Breast epithelium (tissue), 4 donors: Measurements from ENCODE around the gene PRR33. TPM values are rescaled to one million over a fixed set of nuclear protein-coding genes. Genes with fewer than 3 reads are reported as not detected.

Experiments
- DNase-seq, 2 donors: peaks; one replicate each; pipeline ENCODE4 v3.0.0-alpha.2; 2019; ENCODE audit warnings: low spot score in 2 of 2
- H3K27ac ChIP-seq, 2 donors: fragments of 200-600 bp; sonication (generic) in 1 of 2; one replicate each; pipeline ENCODE4 v1.5.1; 2016 to 2019; ENCODE audit warnings: mild to moderate bottlenecking in 1 of 2
- H3K27me3 ChIP-seq, 2 donors: fragments of 200-600 bp; sonication (generic) in 1 of 2; one replicate each; pipeline versions ENCODE4 v1.5.1 to v1.6.0; 2017 to 2019; ENCODE audit warnings: control low read depth in 1 of 2, mild to moderate bottlenecking in 1 of 2
- H3K36me3 ChIP-seq: fragments of 200-600 bp; one replicate; pipeline ENCODE4 v1.5.1; 2019
- H3K4me1 ChIP-seq, 2 donors: fragments of 200-600 bp; sonication (generic); one replicate each; pipeline ENCODE4 v1.5.1; 2016 to 2019; ENCODE audit warnings: control low read depth in 1 of 2
- H3K4me3 ChIP-seq, 3 donors: fragments of 200-600 bp; sonication (generic); 1 replicate in 2 of 3; 2 replicates in 1 of 3; pipeline ENCODE4 v1.5.1; 2016 to 2019; ENCODE audit warnings: mild to moderate bottlenecking in 3 of 3, moderate library complexity in 2 of 3
- H3K9me3 ChIP-seq, 2 donors: fragments of 200-600 bp; sonication (generic) in 1 of 2; one replicate each; pipeline ENCODE4 v1.5.1; 2016 to 2019; ENCODE audit warnings: control low read depth in 1 of 2
- CTCF ChIP-seq, 3 donors: fragments of 450-650 bp; IDR thresholded peaks; one replicate each; pipeline ENCODE4 v1.5.1; 2016 to 2017; ENCODE audit warnings: antibody characterized with exemption in 3 of 3, mild to moderate bottlenecking in 3 of 3, moderate library complexity in 3 of 3
- POLR2A ChIP-seq: fragments of 450-650 bp; IDR thresholded peaks from one replicate; pipeline ENCODE4 v1.6.1; 2016; ENCODE audit warnings: antibody characterized with exemption, mild to moderate bottlenecking, moderate library complexity
- POLR2AphosphoS5 ChIP-seq, 3 donors: sonication (generic); formaldehyde crosslinking; IDR thresholded peaks; one replicate each; pipeline ENCODE4 v1.6.1; 2017; ENCODE audit warnings: antibody characterized with exemption in 3 of 3
- intact Hi-C: fragments of 100-400 bp; cut with DNase I; formaldehyde crosslinking; loops from one replicate; pipeline ENCODE4 v1.15.1; 2023; ENCODE audit warnings: low total_unique reads
- total RNA-seq, 3 donors: library from RNA; depleted of rRNA; stranded (reverse); fragments of >200 nt; gene quantifications; one replicate each; pipeline ENCODE4 v1.1.0, GENCODE V29; 2016

The PRR33 gene
- total RNA-seq, 3 donors from 2014 or later, result not detected

GRCh38 chr11:1851468-1852180 lies 40.1 kb downstream of the PRR33 start:
- H3K4me1 ChIP-seq, result no peaks in the 10 kb centered on the region
- no peaks in the 10 kb centered on the region for H3K36me3 ChIP-seq
- no peak overlapping the region for H3K4me3 ChIP-seq
- no peak overlapping the region for H3K27ac ChIP-seq
- DNase-seq, result no peak
- no peaks in the 10 kb centered on the region for H3K27me3 ChIP-seq
- H3K9me3 ChIP-seq, result no peaks in the 10 kb centered on the region
- TF ChIP-seq POLR2AphosphoS5 (IDR thresholded peaks at IDR 0.05) (no peak), POLR2A (no peak), CTCF (IDR thresholded peaks at IDR 0.05) (no peak)
- intact Hi-C loops, result no loop called here

GRCh38 chr11:1848640-1849430 lies 42.9 kb downstream of the PRR33 start:
- Histone ChIP-seq H3K4me3 (no peak overlapping the region), H3K36me3 (no peaks in the 10 kb centered on the region), H3K4me1 (no peaks in the 10 kb centered on the region), H3K27ac (no peak overlapping the region), H3K9me3 (no peaks in the 10 kb centered on the region), H3K27me3 (no peaks in the 10 kb centered on the region)
- intact Hi-C loops, result no loop called here
- TF ChIP-seq POLR2A, result no peak
- TF ChIP-seq CTCF (IDR thresholded peaks at IDR 0.05), result no peak
- no peak for TF ChIP-seq POLR2AphosphoS5 (IDR thresholded peaks at IDR 0.05)
- DNase-seq, result no peak

GRCh38 chr11:1847926-1848639 lies 43.6 kb downstream of the PRR33 start:
- TF ChIP-seq POLR2A, result no peak
- no peak for TF ChIP-seq CTCF (IDR thresholded peaks at IDR 0.05)
- TF ChIP-seq POLR2AphosphoS5 (IDR thresholded peaks at IDR 0.05), result no peak
- H3K4me1 ChIP-seq, result no peaks in the 10 kb centered on the region
- no peak overlapping the region for H3K27ac ChIP-seq
- no peaks in the 10 kb centered on the region for H3K27me3 ChIP-seq
- no peaks in the 10 kb centered on the region for H3K9me3 ChIP-seq
- no peak overlapping the region for H3K4me3 ChIP-seq
- H3K36me3 ChIP-seq, result no peaks in the 10 kb centered on the region
- intact Hi-C loops, result no loop called here
- DNase-seq, result no peak

GRCh38 chr11:1847006-1847735 lies 44.5 kb downstream of the PRR33 start:
- H3K4me3 ChIP-seq, result no peak overlapping the region
- H3K27ac ChIP-seq, result no peak overlapping the region
- intact Hi-C loops, result no loop called here
- no peaks in the 10 kb centered on the region for H3K4me1 ChIP-seq
- no peaks in the 10 kb centered on the region for H3K27me3 ChIP-seq
- H3K36me3 ChIP-seq, result no peaks in the 10 kb centered on the region
- TF ChIP-seq POLR2AphosphoS5 (IDR thresholded peaks at IDR 0.05) (no peak), POLR2A (no peak), CTCF (IDR thresholded peaks at IDR 0.05) (no peak)
- DNase-seq, result no peak
- H3K9me3 ChIP-seq, result no peaks in the 10 kb centered on the region
